ENCODE data around the gene CYP27A1.
"Not testable (repeated sequence)": the region's sequence is repeated elsewhere in the genome, so short reads cannot be mapped to it uniquely, and the experiment has no call there.

GRCh38 chr2:218772759-218773158 lies 9.2 kb upstream of the CYP27A1 start:
- not testable (repeated sequence) for TF ChIP-seq CTCF (conservative IDR thresholded peaks at IDR 0.05); EZH2 (IDR thresholded peaks at IDR 0.05; ENCODE audit: low read depth)

Measured in PC-9 (cell line).